Glutamatergic neuron (in vitro differentiated cells): ENCODE measurements around the gene TSSK6. TPM values are rescaled to one million over a fixed set of nuclear protein-coding genes. Genes with fewer than 3 reads are reported as not detected.

Experiments
- DNase-seq: peaks from one replicate; pipeline ENCODE4 v3.0.0; 2022
- H3K27ac Mint-ChIP-seq: one replicate; pipeline ENCODE4 v1.8.0; 2020; ENCODE audit warnings: mild to moderate bottlenecking, mixed read lengths, inconsistent platforms; ENCODE audit not compliant: unreplicated experiment
- H3K27me3 Mint-ChIP-seq: one replicate; pipeline ENCODE4 v1.8.0; 2020; ENCODE audit warnings: mild to moderate bottlenecking, moderate library complexity, mixed read lengths, inconsistent platforms; ENCODE audit not compliant: unreplicated experiment
- H3K36me3 Mint-ChIP-seq: one replicate; pipeline ENCODE4 v1.8.0; 2020; ENCODE audit warnings: mild to moderate bottlenecking, mixed read lengths, inconsistent platforms; ENCODE audit not compliant: unreplicated experiment
- H3K4me1 Mint-ChIP-seq: one replicate; pipeline ENCODE4 v1.8.0; 2020; ENCODE audit warnings: mild to moderate bottlenecking, low read depth, mixed read lengths, inconsistent platforms; ENCODE audit not compliant: unreplicated experiment
- H3K4me3 Mint-ChIP-seq: one replicate; pipeline ENCODE4 v1.8.0; 2020; ENCODE audit warnings: mild to moderate bottlenecking, mixed read lengths, inconsistent platforms; ENCODE audit not compliant: unreplicated experiment
- H3K9me3 Mint-ChIP-seq: one replicate; pipeline ENCODE4 v1.8.0; 2020; ENCODE audit warnings: mild to moderate bottlenecking, moderate library complexity, mixed read lengths, inconsistent platforms; ENCODE audit not compliant: unreplicated experiment
- CTCF ChIP-seq: fragments of 200-600 bp; sonication (generic); IDR thresholded peaks from one replicate; pipeline ENCODE4 v1.5.0; 2021; ENCODE audit not compliant: partially characterized antibody, unreplicated experiment
- total RNA-seq: library from RNA; stranded (reverse); fragmentation: NEBNext Ultra II Directional; extraction: Animal tissue kit (Norgen Biotek cat#: 25700); gene quantifications from one replicate; pipeline ENCODE4 v1.2.1, GENCODE V29; 2021; ENCODE audit not compliant: unreplicated experiment

The TSSK6 gene
- total RNA-seq, 1 donor from 2014 or later, result 1.7 TPM

- H3K27ac Mint-ChIP-seq, result no peak overlapping the region
- peaks cover 35% of the 10 kb centered on the region for H3K9me3 Mint-ChIP-seq
- peaks cover 25% of the 10 kb centered on the region for H3K4me1 Mint-ChIP-seq
- H3K36me3 Mint-ChIP-seq, result peaks cover 20% of the 10 kb centered on the region
- no peak overlapping the region for H3K4me3 Mint-ChIP-seq
- DNase-seq, result no peak
- peaks cover 18% of the 10 kb centered on the region for H3K27me3 Mint-ChIP-seq
- TF ChIP-seq CTCF, result no peak
Observed at GRCh38 chr19:19471682-19472081, 43.7 kb downstream of the TSSK6 start.

DNA sequence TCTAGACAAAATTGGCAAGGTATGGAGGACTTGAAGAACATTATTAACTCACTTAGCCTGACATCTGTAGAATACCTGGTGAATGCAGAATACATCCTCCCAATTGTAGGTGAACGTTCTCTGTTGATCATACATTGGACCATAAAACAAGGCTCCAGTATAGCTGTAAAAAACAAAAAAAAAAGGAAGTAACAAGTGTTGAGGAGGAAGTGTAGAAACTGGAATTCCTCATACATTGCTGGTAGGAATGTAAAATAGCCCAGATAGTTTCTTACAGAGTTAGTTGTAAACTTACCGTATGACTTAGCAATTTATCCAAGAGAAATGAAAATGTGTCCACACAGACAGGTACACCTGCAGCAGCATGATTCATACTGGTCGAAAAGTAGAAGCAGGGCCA is 44.8 kb downstream of the TSSK6 start:
- Mint-ChIP-seq H3K27me3 (peaks cover 15% of the 10 kb centered on the region), H3K9me3 (peaks cover 35% of the 10 kb centered on the region), H3K4me3 (no peak overlapping the region), H3K27ac (no peak overlapping the region), H3K4me1 (peaks cover 14% of the 10 kb centered on the region), H3K36me3 (peaks cover 30% of the 10 kb centered on the region)
- no peak for DNase-seq
- no peak for TF ChIP-seq CTCF

- H3K36me3 Mint-ChIP-seq, result peaks cover 34% of the 10 kb centered on the region
Observed at GRCh38 chr19:19468424-19469050, 46.8 kb downstream of the TSSK6 start.

DNA sequence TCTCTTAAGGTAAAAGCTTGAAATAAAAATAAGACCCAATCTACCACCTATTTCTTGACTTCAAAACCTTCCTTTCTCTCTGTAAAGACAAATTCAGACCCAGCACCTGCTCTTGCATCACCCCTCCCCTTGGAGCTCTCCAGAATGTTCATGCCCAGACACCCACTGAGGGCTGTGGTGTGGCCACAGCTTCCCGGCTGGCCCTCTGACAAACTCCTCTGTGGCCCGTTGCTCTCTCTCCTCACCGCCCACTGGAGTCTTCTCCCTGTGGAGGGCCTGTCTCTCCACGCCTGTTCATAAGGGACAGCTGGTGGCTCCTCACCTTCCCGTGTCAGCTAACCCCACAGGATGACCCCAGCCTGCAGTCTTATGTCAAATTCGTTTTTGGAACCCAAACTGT is 49.1 kb downstream of the TSSK6 start:
- peaks cover 34% of the 10 kb centered on the region for H3K36me3 Mint-ChIP-seq
- H3K4me3 Mint-ChIP-seq, result no peak overlapping the region

More at GRCh38 chr19:19468424-19469050, 46.8 kb downstream of the TSSK6 start:
- no peak for DNase-seq
- Mint-ChIP-seq H3K27ac (no peak overlapping the region), H3K9me3 (peaks cover 31% of the 10 kb centered on the region), H3K4me1 (peaks cover 10% of the 10 kb centered on the region), H3K27me3 (peaks cover 12% of the 10 kb centered on the region), H3K4me3 (no peak overlapping the region)
- TF ChIP-seq CTCF, result no peak

More for the DNA sequence above, 49.1 kb downstream of the TSSK6 start:
- peaks cover 15% of the 10 kb centered on the region for H3K27me3 Mint-ChIP-seq
- TF ChIP-seq CTCF, result no peak
- peak overlapping the region; percentile 2 for H3K27ac Mint-ChIP-seq
- DNase-seq, result no peak
- peaks cover 36% of the 10 kb centered on the region for H3K9me3 Mint-ChIP-seq
- peaks cover 29% of the 10 kb centered on the region for H3K4me1 Mint-ChIP-seq
